Adrenal gland (tissue), 12 donors: Measurements from ENCODE around the gene CCDC196. TPM values are rescaled to one million over a fixed set of nuclear protein-coding genes. Genes with fewer than 3 reads are reported as not detected.
"Not testable (repeated sequence)": the region's sequence is repeated elsewhere in the genome, so short reads cannot be mapped to it uniquely, and the experiment has no call there.

Experiments used
- DNase-seq, 7 donors: peaks; one replicate each; pipeline ENCODE4 v3.0.0-alpha.2; 2019 to 2020
- H3K27ac ChIP-seq, 5 donors: fragments of 200-600 bp; sonication (generic) in 4 of 5; 1 replicate in 3 of 5; 2 replicates in 2 of 5; pipeline versions ENCODE4 v1.5.1 to v1.8.0; 2016 to 2020; ENCODE audit warnings: mild to moderate bottlenecking in 1 of 5
- H3K27me3 ChIP-seq: fragments of 200-600 bp; 2 replicates; pipeline ENCODE4 v1.8.0; 2021
- H3K36me3 ChIP-seq, 2 donors: fragments of 200-600 bp; replicated peaks in 1 of 2; 1 replicate in 1 of 2; 2 replicates in 1 of 2; pipeline versions ENCODE4 v1.5.1 to v1.8.0; 2018 to 2022
- H3K4me1 ChIP-seq, 2 donors: fragments of 200-600 bp; replicated peaks in 1 of 2; 1 replicate in 1 of 2; 2 replicates in 1 of 2; pipeline versions ENCODE4 v1.5.1 to v1.8.0; 2018 to 2021
- H3K4me3 ChIP-seq, 4 donors: fragments of 200-600 bp; sonication (generic) in 3 of 4; one replicate each; pipeline ENCODE4 v1.5.1; 2016 to 2018
- H3K9me3 ChIP-seq, 3 donors: fragments of 200-600 bp; sonication (generic) in 1 of 3; replicated peaks in 1 of 3; 1 replicate in 2 of 3; 2 replicates in 1 of 3; pipeline versions ENCODE4 v1.5.1 to v1.8.0; 2016 to 2021
- CTCF ChIP-seq, 6 experiments: fragments of 450-650 bp in 4 of 6; fragments of 200-600 bp in 2 of 6; sonication (generic) in 1 of 6; IDR thresholded peaks; 1 replicate in 5 of 6; 2 replicates in 1 of 6; pipeline versions ENCODE4 v1.5.1 to v1.8.0; 2016 to 2021; ENCODE audit warnings: antibody characterized with exemption in 6 of 6, mild to moderate bottlenecking in 2 of 6, moderate library complexity in 1 of 6
- POLR2A ChIP-seq, 2 donors: fragments of 450-650 bp; IDR thresholded peaks; one replicate each; pipeline ENCODE4 v1.6.1; 2017; ENCODE audit warnings: antibody characterized with exemption in 2 of 2, mild to moderate bottlenecking in 2 of 2, moderate library complexity in 1 of 2
- WGBS, 4 donors: extraction: QIAGEN DNeasy Blood & Tissue Kit in 2 of 4; methylation state at CpG; one replicate each; pipeline versions ENCODE4 v1.1.5 to v1.1.7; 2013 to 2017; 5-methylcytosine and 5-hydroxymethylcytosine counted together
- intact Hi-C, 2 donors: fragments of 100-400 bp; cut with DNase I; formaldehyde crosslinking; loops; one replicate each; pipeline versions ENCODE4 v1.14.1 to v1.15.0; 2022 to 2023
- polyA plus RNA-seq, 3 donors: library from polyadenylated mRNA; stranded (reverse); fragments of 200-250 nt in 2 of 3; fragments of 350-450 nt in 1 of 3; fragmentation: Illumina TruSeq in 1 of 3; extraction: RNeasy Lipid Tissue Mini Kit (QIAGEN cat#74804) in 1 of 3; gene quantifications; one replicate each; pipeline ENCODE4 v1.2.3, GENCODE V29; 2013 to 2014
- total RNA-seq, 9 donors: library from RNA; depleted of rRNA in 4 of 9; stranded (reverse); fragments of >200 nt in 4 of 9; fragments of 120-200 nt in 1 of 9; fragmentation: NEBNext Ultra II Directional in 1 of 9; extraction: Animal tissue kit (Norgen Biotek cat#: 25700) in 1 of 9; gene quantifications; one replicate each; pipeline versions ENCODE4 v1.1.0 to v1.2.4, GENCODE V29; 2013 to 2023
- donor health status: healthy with polysubstance abuse.
- donor health status: Bipolar disorder and iron deficiency.
- donor health status: DM: yes; HTN: yes; CAD: no.
- donor health status: DM: no; HTN: no; CAD: no.
- donor health status: DM: no; HTN: no; CAD: no.
- donor health status: DM: yes; HTN: yes; CAD: no.

CCDC196 gene
- total and polyA plus RNA-seq, 12 donors, result not detected

- no peak for TF ChIP-seq CTCF (IDR thresholded peaks at IDR 0.05)
- TF ChIP-seq POLR2A (IDR thresholded peaks at IDR 0.05), result no peak
- DNase-seq, result no peak
- no peaks in the 10 kb centered on the region for H3K36me3 ChIP-seq
- 49 to 65% (median 56%) methylated on average over 4 of the region's 4 CpGs for WGBS, 4 donors
- no peaks in the 10 kb centered on the region for H3K27me3 ChIP-seq
- no peak overlapping the region for H3K27ac ChIP-seq
- intact Hi-C loops, result no loop called here
- H3K4me3 ChIP-seq, result no peak overlapping the region
- no peaks in the 10 kb centered on the region for H3K9me3 ChIP-seq
- peaks cover 0 to 9% of the 10 kb centered on the region in 2 donors for H3K4me1 ChIP-seq
Measured at GRCh38 chr14:66496188-66496807, 10.1 kb downstream of the CCDC196 start.

GRCh38 chr14:66496911-66497310 lies 10.7 kb downstream of the CCDC196 start:
- H3K4me3 ChIP-seq, result no peak overlapping the region
- intact Hi-C loops, result no loop called here
- no peak overlapping the region for H3K27ac ChIP-seq

GRCh38 chr14:66498311-66498710 lies 12.1 kb downstream of the CCDC196 start:
- H3K4me3 ChIP-seq, result no peak overlapping the region
- no peak for DNase-seq
- intact Hi-C loops, result no loop called here
- no peak overlapping the region for H3K27ac ChIP-seq
- no peaks in the 10 kb centered on the region for H3K9me3 ChIP-seq
- no peaks in the 10 kb centered on the region for H3K27me3 ChIP-seq
- no peaks in the 10 kb centered on the region for H3K36me3 ChIP-seq
- H3K4me1 ChIP-seq, result peaks cover 0 to 9% of the 10 kb centered on the region in 2 donors
- WGBS, 4 donors, result 66 to 77% (median 73%) methylated on average over 3 of the region's 3 CpGs
- TF ChIP-seq CTCF (IDR thresholded peaks at IDR 0.05) (no peak), POLR2A (IDR thresholded peaks at IDR 0.05) (no peak)

More at GRCh38 chr14:66496911-66497310, 10.7 kb downstream of the CCDC196 start:
- DNase-seq, result no peak
- H3K4me1 ChIP-seq, result peaks cover 0 to 9% of the 10 kb centered on the region in 2 donors
- WGBS, 4 donors, result 50 to 66% (median 61%) methylated on average over 2 of the region's 2 CpGs
- no peaks in the 10 kb centered on the region for H3K27me3 ChIP-seq
- TF ChIP-seq CTCF (IDR thresholded peaks at IDR 0.05) (no peak), POLR2A (IDR thresholded peaks at IDR 0.05) (no peak)
- H3K9me3 ChIP-seq, result no peaks in the 10 kb centered on the region
- no peaks in the 10 kb centered on the region for H3K36me3 ChIP-seq

GRCh38 chr14:66501592-66501991 lies 15.4 kb downstream of the CCDC196 start:
- Histone ChIP-seq H3K27ac (no peak overlapping the region), H3K27me3 (no peaks in the 10 kb centered on the region), H3K9me3 (no peaks in the 10 kb centered on the region), H3K36me3 (no peaks in the 10 kb centered on the region), H3K4me1 (peaks cover 0 to 2% of the 10 kb centered on the region in 2 donors), H3K4me3 (no peak overlapping the region)
- intact Hi-C loops, result no loop called here
- no peak for DNase-seq
- TF ChIP-seq CTCF (IDR thresholded peaks at IDR 0.05) (no peak), POLR2A (IDR thresholded peaks at IDR 0.05) (no peak)
- WGBS, 4 donors, result 79 to 91% (median 88%) methylated on average over 4 of the region's 4 CpGs

- H3K4me1 ChIP-seq, intact Hi-C loops: not testable (repeated sequence)
Measured at GRCh38 chr14:66502836-66503235, 16.7 kb downstream of the CCDC196 start.

More at GRCh38 chr14:66502836-66503235, 16.7 kb downstream of the CCDC196 start:
- H3K36me3 ChIP-seq, DNase-seq, H3K4me3 ChIP-seq, H3K27ac ChIP-seq, H3K9me3 ChIP-seq, H3K27me3 ChIP-seq: not testable (repeated sequence)
- 89 to 92% (median 89%) methylated on average over 5 of the region's 5 CpGs for WGBS, 4 donors
